H1 (cell line): ENCODE measurements around the gene LIAS. TPM values are rescaled to one million over a fixed set of nuclear protein-coding genes. Genes with fewer than 3 reads are reported as not detected.

Source experiments
- CTCF ChIA-PET: fragments of 300-600 bp; sonication (Branson Sonifier 250); formaldehyde crosslinking; loops from one replicate; lab custom pipeline; 2021; ENCODE audit not compliant: partially characterized antibody; lab: Charles Lee
- POLR2A ChIA-PET: fragments of 300-600 bp; sonication (Branson Sonifier 250); formaldehyde crosslinking; loops from one replicate; lab custom pipeline; 2021; ENCODE audit warnings: inconsistent platforms; ENCODE audit not compliant: partially characterized antibody; lab: Charles Lee
- DNase-seq, 2 experiments: peaks; one replicate each; pipeline versions ENCODE4 v3.0.0 to v3.0.0-alpha.2; 2010 to 2022; ENCODE audit warnings: low spot score in 2 of 2, low read depth in 1 of 2, mixed read lengths in 1 of 2
- FAIRE-seq: peaks from 2 replicates; lab custom pipeline; 2011; peaks lifted over from hg19 to GRCh38; lab: Jason Lieb, UNC
- H2AFZ ChIP-seq: 2 replicates; pipeline ENCODE4 v1.8.1; 2012; ENCODE audit warnings: low read length, inconsistent platforms
- H2AK5ac ChIP-seq: 2 replicates; pipeline ENCODE4 v1.6.1; 2013; ENCODE audit warnings: low read depth, low read length
- H2BK120ac ChIP-seq: replicated peaks from 2 replicates; pipeline ENCODE3; 2013; ENCODE audit warnings: low read depth, low read length, inconsistent platforms
- H2BK12ac ChIP-seq: 2 replicates; pipeline ENCODE4 v1.6.1; 2013; ENCODE audit warnings: low read depth, low read length
- H2BK15ac ChIP-seq: 2 replicates; pipeline ENCODE4 v1.6.1; 2013; ENCODE audit warnings: low read length
- H2BK20ac ChIP-seq: 2 replicates; pipeline ENCODE4 v1.6.1; 2013; ENCODE audit warnings: low read length
- H2BK5ac ChIP-seq: 2 replicates; pipeline ENCODE4 v1.6.1; 2013; ENCODE audit warnings: low read depth, low read length
- H3K14ac ChIP-seq: 2 replicates; pipeline ENCODE4 v1.6.1; 2013; ENCODE audit warnings: inconsistent platforms; ENCODE audit not compliant: insufficient read length
- H3K18ac ChIP-seq: 2 replicates; pipeline ENCODE4 v1.6.1; 2013; ENCODE audit warnings: low read length; ENCODE audit errors: extremely low read depth
- H3K23ac ChIP-seq: 2 replicates; pipeline ENCODE4 v1.6.1; 2013; ENCODE audit warnings: inconsistent platforms; ENCODE audit not compliant: insufficient read length
- H3K23me2 ChIP-seq: 2 replicates; pipeline ENCODE4 v1.6.1; 2013; ENCODE audit warnings: low read depth, low read length
- H3K27ac ChIP-seq: 2 replicates; pipeline ENCODE4 v1.6.1; 2011; ENCODE audit warnings: low read depth, low read length, inconsistent platforms
- H3K27me3 ChIP-seq, 4 experiments: replicated peaks in 1 of 4; 1 replicate in 1 of 4; 2 replicates in 3 of 4; pipeline versions ENCODE4 v1.6.1 to v1.8.1; 2011 to 2013; ENCODE audit warnings: low read length in 3 of 4, mild to moderate bottlenecking in 3 of 4, inconsistent platforms in 2 of 4, mixed read lengths in 2 of 4, moderate library complexity in 1 of 4; ENCODE audit not compliant: control insufficient read depth in 3 of 4, insufficient read depth in 3 of 4; ENCODE audit errors: extremely low read depth in 1 of 4
- H3K36me3 ChIP-seq, 4 experiments: 2 replicates each; pipeline versions ENCODE4 v1.6.1 to v1.8.1; 2011 to 2013; ENCODE audit warnings: mild to moderate bottlenecking in 4 of 4, low read length in 3 of 4, moderate library complexity in 2 of 4, control low read depth in 1 of 4, inconsistent platforms in 1 of 4; ENCODE audit not compliant: insufficient read depth in 4 of 4, control insufficient read depth in 2 of 4
- H3K4ac ChIP-seq: replicated peaks from 2 replicates; pipeline ENCODE3; 2013; ENCODE audit warnings: low read length, low read depth, mixed read lengths, inconsistent platforms; ENCODE audit not compliant: insufficient read length
- H3K4me1 ChIP-seq, 4 experiments: replicated peaks in 1 of 4; 1 replicate in 1 of 4; 2 replicates in 3 of 4; pipeline versions ENCODE4 v1.6.1 to v1.8.1; 2011 to 2013; ENCODE audit warnings: low read length in 3 of 4, inconsistent platforms in 2 of 4, mixed read lengths in 1 of 4; ENCODE audit not compliant: insufficient read depth in 4 of 4, control insufficient read depth in 3 of 4
- H3K4me2 ChIP-seq, 2 experiments: 2 replicates each; pipeline versions ENCODE4 v1.6.1 to v1.8.1; 2011 to 2013; ENCODE audit warnings: low read depth in 2 of 2, low read length in 2 of 2, control low read depth in 1 of 2, inconsistent platforms in 1 of 2, mild to moderate bottlenecking in 1 of 2; ENCODE audit not compliant: insufficient read depth in 1 of 2
- H3K4me3 ChIP-seq, 4 experiments: fragments of 200-600, 300-600 bp in 1 of 4; sonication (generic), shearing (Covaris generic), sonication (Bioruptor Twin) in 1 of 4; 2 replicates each; pipeline versions ENCODE4 v1.5.1 to v1.8.1; 2011 to 2016; ENCODE audit warnings: low read length in 4 of 4, low read depth in 3 of 4, control low read depth in 2 of 4, inconsistent platforms in 2 of 4, mild to moderate bottlenecking in 2 of 4, mixed read lengths in 1 of 4, moderate library complexity in 1 of 4; ENCODE audit not compliant: insufficient read depth in 2 of 4; ENCODE audit errors: extremely low read depth in 1 of 4
- H3K56ac ChIP-seq: replicated peaks from 2 replicates; pipeline ENCODE3; 2013; ENCODE audit warnings: low read depth, mild to moderate bottlenecking, mixed read lengths, low read length, inconsistent platforms; ENCODE audit not compliant: insufficient read length
- H3K79me1 ChIP-seq: 2 replicates; pipeline ENCODE4 v1.6.1; 2013; ENCODE audit warnings: low read depth, low read length, control low read depth
- H3K79me2 ChIP-seq, 2 experiments: 2 replicates each; pipeline versions ENCODE4 v1.6.1 to v1.8.1; 2012 to 2013; ENCODE audit warnings: low read length in 2 of 2, mild to moderate bottlenecking in 2 of 2, inconsistent platforms in 1 of 2; ENCODE audit not compliant: insufficient read depth in 2 of 2, control insufficient read depth in 1 of 2
- H3K9ac ChIP-seq, 4 experiments: replicated peaks in 1 of 4; 1 replicate in 1 of 4; 2 replicates in 3 of 4; pipeline versions ENCODE4 v1.6.1 to v1.8.1; 2011 to 2013; ENCODE audit warnings: low read depth in 3 of 4, low read length in 3 of 4, control low read depth in 2 of 4, mild to moderate bottlenecking in 2 of 4, moderate library complexity in 2 of 4, inconsistent platforms in 1 of 4; ENCODE audit errors: extremely low read depth in 1 of 4
- H3K9me3 ChIP-seq, 2 experiments: 2 replicates each; pipeline versions ENCODE4 v1.6.1 to v1.8.1; 2012 to 2013; ENCODE audit warnings: mild to moderate bottlenecking in 2 of 2, moderate library complexity in 2 of 2, control low read depth in 1 of 2, inconsistent platforms in 1 of 2, low read depth in 1 of 2, low read length in 1 of 2, mixed read lengths in 1 of 2; ENCODE audit not compliant: insufficient read depth in 2 of 2
- H4K20me1 ChIP-seq, 2 experiments: replicated peaks in 1 of 2; 2 replicates each; pipeline versions ENCODE3 to v1.8.1; 2011 to 2013; ENCODE audit warnings: inconsistent platforms in 2 of 2, low read length in 2 of 2, mild to moderate bottlenecking in 1 of 2; ENCODE audit not compliant: insufficient read depth in 2 of 2, control insufficient read depth in 1 of 2
- H4K5ac ChIP-seq: 2 replicates; pipeline ENCODE4 v1.6.1; 2013; ENCODE audit warnings: low read length, low read depth, mixed read lengths, inconsistent platforms; ENCODE audit not compliant: insufficient read length
- H4K8ac ChIP-seq: 2 replicates; pipeline ENCODE4 v1.8.0; 2013; ENCODE audit warnings: mild to moderate bottlenecking, moderate library complexity, low read length, inconsistent platforms; ENCODE audit not compliant: insufficient read depth; ENCODE audit errors: extremely low read depth
- H4K91ac ChIP-seq: replicated peaks from 2 replicates; pipeline ENCODE3; 2013; ENCODE audit warnings: low read length, mixed read lengths, inconsistent platforms; ENCODE audit not compliant: insufficient read length
- FOSL1 ChIP-seq: IDR thresholded peaks from 2 replicates; pipeline ENCODE4 v1.6.1; 2011; ENCODE audit warnings: mild to moderate bottlenecking, low read depth, low read length, moderate library complexity; ENCODE audit not compliant: insufficient read depth
- HDAC2 ChIP-seq, 2 experiments: fragments of 300-600 bp in 1 of 2; sonication (generic) in 1 of 2; IDR thresholded peaks; 2 replicates each; pipeline ENCODE4 v1.6.1; 2011 to 2012; ENCODE audit warnings: low read depth in 2 of 2, low read length in 2 of 2, mild to moderate bottlenecking in 2 of 2, moderate library complexity in 2 of 2, borderline replicate concordance in 1 of 2, inconsistent platforms in 1 of 2
- POLR2A ChIP-seq, 2 experiments: IDR thresholded peaks; 1 replicate in 1 of 2; 2 replicates in 1 of 2; pipeline ENCODE4 v1.6.1; 2011; ENCODE audit warnings: low read depth in 2 of 2, low read length in 2 of 2, mild to moderate bottlenecking in 2 of 2; ENCODE audit errors: control extremely low read depth in 1 of 2
- POLR2AphosphoS5 ChIP-seq: IDR thresholded peaks from 2 replicates; pipeline ENCODE4 v1.6.1; 2011; ENCODE audit warnings: low read depth, low read length
- WGBS, 2 experiments: shearing (Covaris generic) in 1 of 2; methylation state at CpG; one replicate each; pipeline versions ENCODE4 v1.1.6 to v1.1.7; 2013 to 2015; ENCODE audit warnings: low lambda C conversion rate in 2 of 2, mixed read lengths in 2 of 2, inconsistent platforms in 1 of 2, low coverage in 1 of 2, missing lambda C conversion rate in 1 of 2; ENCODE audit not compliant: insufficient replicate concordance in 2 of 2, insufficient coverage in 1 of 2, insufficient read length in 1 of 2; ENCODE audit errors: extremely low coverage in 1 of 2, missing lambda C conversion rate in 1 of 2; 5-methylcytosine and 5-hydroxymethylcytosine counted together
- polyA plus RNA-seq, 7 experiments: library from polyadenylated mRNA; depleted of rRNA in 3 of 7; stranded (reverse) in 5 of 7; unstranded in 2 of 7; fragments of >200 nt in 5 of 7; fragments of 200-250 nt in 2 of 7; gene quantifications; 1 replicate in 5 of 7; 2 replicates in 1 of 7; 4 replicates in 1 of 7; pipeline versions ENCODE4 v1.2.1 to v1.2.3, GENCODE V29; 2011 to 2013; ENCODE audit warnings: missing spikeins in 2 of 7, mixed read lengths in 2 of 7
- total RNA-seq: library from RNA; stranded (reverse); fragmentation: NEBNext Ultra II Directional; extraction: Animal tissue kit (Norgen Biotek cat#: 25700); gene quantifications from 2 replicates; pipeline ENCODE4 v1.2.1, GENCODE V29; 2021

LIAS gene
- total and polyA plus RNA-seq, 2 of the 8 experiments (the other 6 are each of a cell fraction or from before 2014, with no cell fraction given), result 10.5 to 24.9 TPM

GRCh38 chr4:39452860-39453587 lies 5.8 kb upstream of the LIAS start:
- no peak overlapping the region for H3K18ac ChIP-seq
- no peak overlapping the region for H2BK20ac ChIP-seq
- H4K91ac ChIP-seq, result no peak overlapping the region
- FAIRE-seq (peak; percentile 32), DNase-seq (no peak)
- no peak overlapping the region for H3K9ac ChIP-seq
- H3K4ac ChIP-seq, result no peak overlapping the region
- no peak overlapping the region for H2BK5ac ChIP-seq
- no peak overlapping the region for H3K56ac ChIP-seq
- H2BK120ac ChIP-seq, result no peak overlapping the region
- no peak overlapping the region for H4K5ac ChIP-seq
- no peak overlapping the region for H3K4me2 ChIP-seq
- no peaks in the 10 kb centered on the region for H3K27me3 ChIP-seq
- no peaks in the 10 kb centered on the region; the same call in 1 of the 2 replicates for H3K79me1 ChIP-seq
- ChIA-PET CTCF (no interaction called here), POLR2A (interaction anchor here (0.6 to 5.4 kb wide), 11 partner anchors 10 to 130 kb away, joined by 3 to 49 read pairs (median 4); partner anchors contain the start of gene RFC1)
- H2BK12ac ChIP-seq, result no peak overlapping the region
- no peaks in the 10 kb centered on the region for H3K9me3 ChIP-seq
- TF ChIP-seq HDAC2 (IDR thresholded peaks at IDR 0.05; ENCODE audit: borderline replicate concordance in 1 of 2, low read depth in 2 of 2, low read length in 2 of 2), result no peak
- peak in 1 of 2 experiments; percentile 77; a peak in 2 of 3 replicates for TF ChIP-seq POLR2A (IDR thresholded peaks at IDR 0.05; ENCODE audit: control extremely low read depth in 1 of 2, low read depth in 2 of 2, low read length in 2 of 2)
- no peak for TF ChIP-seq FOSL1
- peak; percentile 76 for TF ChIP-seq POLR2AphosphoS5
- no peak overlapping the region for H2AK5ac ChIP-seq
- peaks cover 0 to 4% (median 2%) of the 10 kb centered on the region in 4 experiments; a peak in 2 of 7 replicates for H3K4me1 ChIP-seq
- 91% methylated on average over 11 of the region's 11 CpGs; no CpG with 5 or more reads in 1 of the 2 experiments for WGBS, 2 experiments
- peaks cover 0 to 28% of the 10 kb centered on the region in 2 experiments; a peak in 3 of 4 replicates for H3K79me2 ChIP-seq
- no peak overlapping the region for H3K4me3 ChIP-seq
- no peak overlapping the region for H4K8ac ChIP-seq
- H3K36me3 ChIP-seq, result peaks cover 31 to 79% (median 57%) of the 10 kb centered on the region in 4 experiments
- no peak overlapping the region for H2BK15ac ChIP-seq
- no peak overlapping the region for H3K14ac ChIP-seq
- peaks cover 8 to 13% of the 10 kb centered on the region in 2 experiments for H4K20me1 ChIP-seq
- no peak overlapping the region for H2AFZ ChIP-seq
- H3K23ac ChIP-seq, result no peak overlapping the region
- no peak overlapping the region for H3K27ac ChIP-seq
- H3K23me2 ChIP-seq, result peaks cover 2% of the 10 kb centered on the region; the same call in 1 of the 2 replicates
